ENCODE results near the gene EGFL7.

The EGFL7 gene

DNA sequence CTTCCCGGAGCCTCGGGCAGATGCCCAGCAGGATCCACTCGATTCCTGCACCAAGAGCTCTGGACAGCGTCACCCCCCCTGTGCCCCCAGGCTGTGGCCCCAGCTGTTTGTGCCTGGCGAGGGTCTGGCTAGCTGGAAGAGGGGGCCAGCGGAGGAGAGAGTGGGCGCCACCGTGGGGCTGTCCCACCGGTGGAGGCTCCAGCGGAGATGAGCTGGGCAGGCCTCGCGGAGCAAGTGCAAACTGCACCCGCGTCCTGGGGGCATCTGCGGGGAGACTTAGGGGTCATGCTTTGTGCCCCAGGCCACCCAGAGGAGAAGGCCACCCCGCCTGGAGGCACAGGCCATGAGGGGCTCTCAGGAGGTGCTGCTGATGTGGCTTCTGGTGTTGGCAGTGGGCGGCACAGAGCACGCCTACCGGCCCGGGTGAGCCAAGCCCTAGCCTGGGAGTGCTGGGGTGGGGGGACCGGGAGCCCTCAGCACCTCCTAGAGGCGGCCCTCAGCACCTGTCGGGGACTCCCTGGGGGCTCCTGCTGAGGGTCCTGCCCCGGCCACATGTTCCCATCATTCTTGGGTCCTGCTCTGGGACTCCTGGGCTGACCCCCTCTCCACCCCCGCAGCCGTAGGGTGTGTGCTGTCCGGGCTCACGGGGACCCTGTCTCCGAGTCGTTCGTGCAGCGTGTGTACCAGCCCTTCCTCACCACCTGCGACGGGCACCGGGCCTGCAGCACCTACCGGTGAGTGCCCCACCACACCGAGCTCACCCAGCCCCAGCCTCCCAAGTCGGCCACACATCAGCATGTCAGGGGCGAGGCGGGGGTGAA lies 5.4 kb downstream of the EGFL7 start:
- H3K27ac ChIP-seq (ENCODE audit: low read length): no peak overlapping the region
- H3K27me3 ChIP-seq (ENCODE audit: insufficient read depth, low read length): peaks cover 9% of the 10 kb centered on the region; the same call in 1 of the 2 replicates
- H3K36me3 ChIP-seq (ENCODE audit: insufficient read depth, low read depth, low read length): no peaks in the 10 kb centered on the region
- no peaks in the 10 kb centered on the region for H3K4me1 ChIP-seq (ENCODE audit: insufficient read depth, low read length)
- no peaks in the 10 kb centered on the region for H3K9me3 ChIP-seq (ENCODE audit: insufficient read depth, low read depth, low read length)
- no peak overlapping the region for H3K9ac ChIP-seq (ENCODE audit: low read depth, low read length)
- H3K4me3 ChIP-seq (ENCODE audit: low read length): no peak overlapping the region

DNA sequence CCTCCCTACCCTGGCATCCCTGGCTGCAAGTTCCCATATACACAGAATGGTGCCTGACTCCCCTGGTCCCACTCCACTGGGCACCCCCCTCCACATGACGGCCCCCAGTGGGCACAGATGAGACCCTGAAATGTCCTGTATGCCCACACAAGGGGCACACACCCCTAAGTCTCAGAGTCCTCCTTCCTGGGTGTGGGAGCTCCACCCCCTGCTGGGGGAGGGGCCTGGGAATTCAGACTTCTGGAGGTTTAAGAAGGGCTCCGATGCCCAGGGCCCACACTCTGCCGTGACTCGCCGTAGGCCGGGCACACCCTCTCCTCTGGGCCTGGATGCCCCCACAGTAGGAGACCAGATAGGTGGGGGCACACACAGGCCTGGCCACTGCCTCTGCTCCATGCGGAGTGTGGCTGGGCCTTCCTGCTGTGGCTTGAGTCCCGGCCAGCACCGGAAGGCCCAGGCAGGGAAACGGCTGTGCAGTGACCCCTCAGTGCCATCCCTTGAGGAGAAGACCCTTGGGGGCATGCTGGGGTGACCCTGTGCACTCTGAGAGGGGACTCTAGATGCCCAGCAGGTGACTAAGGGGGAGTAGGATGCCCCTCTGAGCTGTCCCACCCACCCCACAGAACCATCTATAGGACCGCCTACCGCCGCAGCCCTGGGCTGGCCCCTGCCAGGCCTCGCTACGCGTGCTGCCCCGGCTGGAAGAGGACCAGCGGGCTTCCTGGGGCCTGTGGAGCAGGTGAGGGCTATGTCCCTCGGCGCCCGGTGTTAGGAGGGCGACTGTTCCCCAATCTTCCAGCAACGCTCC lies 6.5 kb downstream of the EGFL7 start:
- no peaks in the 10 kb centered on the region for H3K36me3 ChIP-seq (ENCODE audit: insufficient read depth, low read depth, low read length)
- peaks cover 9% of the 10 kb centered on the region; the same call in 1 of the 2 replicates for H3K27me3 ChIP-seq (ENCODE audit: insufficient read depth, low read length)
- H3K9me3 ChIP-seq (ENCODE audit: insufficient read depth, low read depth, low read length): no peaks in the 10 kb centered on the region
- no peak overlapping the region for H3K9ac ChIP-seq (ENCODE audit: low read depth, low read length)
- no peak overlapping the region for H3K27ac ChIP-seq (ENCODE audit: low read length)
- H3K4me1 ChIP-seq (ENCODE audit: insufficient read depth, low read length): no peaks in the 10 kb centered on the region
- no peak overlapping the region for H3K4me3 ChIP-seq (ENCODE audit: low read length)

DNA sequence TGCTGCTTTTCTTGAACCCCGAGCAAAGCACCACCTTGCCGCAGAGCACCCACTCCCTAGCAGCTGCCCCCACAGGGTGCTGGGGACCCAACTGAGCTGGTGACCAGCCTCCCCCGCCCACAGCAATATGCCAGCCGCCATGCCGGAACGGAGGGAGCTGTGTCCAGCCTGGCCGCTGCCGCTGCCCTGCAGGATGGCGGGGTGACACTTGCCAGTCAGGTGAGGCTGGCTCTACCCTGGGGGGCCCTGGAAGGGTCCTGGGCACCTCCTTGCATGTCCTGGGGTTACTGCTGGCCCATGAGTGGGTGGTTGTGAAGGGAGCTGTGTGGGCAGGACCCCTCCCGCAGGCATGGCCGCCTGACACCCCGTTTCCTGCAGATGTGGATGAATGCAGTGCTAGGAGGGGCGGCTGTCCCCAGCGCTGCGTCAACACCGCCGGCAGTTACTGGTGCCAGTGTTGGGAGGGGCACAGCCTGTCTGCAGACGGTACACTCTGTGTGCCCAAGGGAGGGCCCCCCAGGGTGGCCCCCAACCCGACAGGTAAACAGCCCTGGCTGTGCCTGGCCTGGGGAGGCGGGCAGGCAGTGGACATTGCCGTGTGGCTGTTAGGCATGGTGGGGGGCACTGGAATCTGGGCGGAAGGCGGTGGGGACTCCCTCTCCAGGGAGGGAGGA lies 7.2 kb downstream of the EGFL7 start:
- Histone ChIP-seq H3K27ac (ENCODE audit: low read length) (no peak overlapping the region), H3K4me3 (ENCODE audit: low read length) (no peak overlapping the region), H3K27me3 (ENCODE audit: insufficient read depth, low read length) (peaks cover 9% of the 10 kb centered on the region; the same call in 1 of the 2 replicates)

DNA sequence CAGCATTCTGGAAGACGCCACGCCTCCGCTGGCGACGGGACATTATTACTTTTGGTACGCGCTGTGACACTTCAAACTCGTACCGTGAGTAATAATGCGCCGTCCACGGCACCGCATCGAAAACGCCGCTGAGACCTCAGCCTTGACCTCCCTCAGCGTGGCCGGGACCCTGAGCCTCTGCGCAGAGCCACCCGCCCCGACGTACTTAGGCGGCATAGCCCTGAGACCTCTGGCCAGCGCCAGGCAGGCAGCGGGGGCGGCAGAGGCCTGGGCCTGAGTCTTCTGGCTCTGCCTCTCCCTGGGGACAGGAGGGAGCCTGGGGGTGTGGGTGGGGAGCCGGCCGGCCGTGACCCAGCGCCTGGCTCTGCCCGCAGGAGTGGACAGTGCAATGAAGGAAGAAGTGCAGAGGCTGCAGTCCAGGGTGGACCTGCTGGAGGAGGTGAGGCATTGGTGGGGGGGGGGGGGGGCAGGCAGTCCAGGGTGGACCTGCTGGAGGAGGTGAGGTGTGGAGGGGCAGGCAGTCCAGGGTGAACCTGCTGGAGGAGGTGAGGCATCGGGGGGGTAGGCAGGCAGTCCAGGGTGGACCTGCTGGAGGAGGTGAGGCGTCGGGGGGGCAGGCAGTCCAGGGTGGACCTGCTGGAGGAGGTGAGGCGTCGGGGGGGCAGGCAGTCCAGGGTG lies 8.0 kb downstream of the EGFL7 start:
- H3K4me3 ChIP-seq (ENCODE audit: low read length): no peak overlapping the region
- peaks cover 9% of the 10 kb centered on the region; the same call in 1 of the 2 replicates for H3K27me3 ChIP-seq (ENCODE audit: insufficient read depth, low read length)
- no peaks in the 10 kb centered on the region for H3K36me3 ChIP-seq (ENCODE audit: insufficient read depth, low read depth, low read length)
- no peak overlapping the region for H3K9ac ChIP-seq (ENCODE audit: low read depth, low read length)
- no peaks in the 10 kb centered on the region for H3K9me3 ChIP-seq (ENCODE audit: insufficient read depth, low read depth, low read length)
- H3K27ac ChIP-seq (ENCODE audit: low read length): no peak overlapping the region
- no peaks in the 10 kb centered on the region for H3K4me1 ChIP-seq (ENCODE audit: insufficient read depth, low read length)

More for the DNA sequence above, 7.2 kb downstream of the EGFL7 start:
- Histone ChIP-seq H3K4me1 (ENCODE audit: insufficient read depth, low read length) (no peaks in the 10 kb centered on the region), H3K9ac (ENCODE audit: low read depth, low read length) (no peak overlapping the region), H3K9me3 (ENCODE audit: insufficient read depth, low read depth, low read length) (no peaks in the 10 kb centered on the region), H3K36me3 (ENCODE audit: insufficient read depth, low read depth, low read length) (no peaks in the 10 kb centered on the region)

DNA sequence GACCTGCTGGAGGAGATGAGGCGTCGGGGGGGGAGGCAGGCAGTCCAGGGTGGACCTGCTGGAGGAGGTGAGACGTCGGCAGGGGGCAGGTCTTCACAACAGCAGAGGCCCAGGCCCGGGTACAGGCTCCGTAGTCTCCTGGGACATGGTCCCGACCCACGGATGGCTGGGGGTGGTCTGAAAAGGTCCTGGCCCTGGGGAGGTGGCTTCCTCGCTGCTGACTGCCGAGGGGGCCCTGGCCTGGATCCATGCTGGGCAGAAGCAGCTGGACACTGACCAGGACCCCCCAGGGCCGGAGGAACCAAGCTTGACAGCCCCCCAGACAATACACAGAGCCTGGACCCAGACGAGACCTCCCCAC lies 8.5 kb downstream of the EGFL7 start:
- no peaks in the 10 kb centered on the region for H3K9me3 ChIP-seq (ENCODE audit: insufficient read depth, low read depth, low read length)
- H3K27me3 ChIP-seq (ENCODE audit: insufficient read depth, low read length): peaks cover 9% of the 10 kb centered on the region; the same call in 1 of the 2 replicates
- H3K4me3 ChIP-seq (ENCODE audit: low read length): no peak overlapping the region
- no peak overlapping the region for H3K9ac ChIP-seq (ENCODE audit: low read depth, low read length)
- no peak overlapping the region for H3K27ac ChIP-seq (ENCODE audit: low read length)
- H3K4me1 ChIP-seq (ENCODE audit: insufficient read depth, low read length): no peaks in the 10 kb centered on the region
- H3K36me3 ChIP-seq (ENCODE audit: insufficient read depth, low read depth, low read length): no peaks in the 10 kb centered on the region

DNA sequence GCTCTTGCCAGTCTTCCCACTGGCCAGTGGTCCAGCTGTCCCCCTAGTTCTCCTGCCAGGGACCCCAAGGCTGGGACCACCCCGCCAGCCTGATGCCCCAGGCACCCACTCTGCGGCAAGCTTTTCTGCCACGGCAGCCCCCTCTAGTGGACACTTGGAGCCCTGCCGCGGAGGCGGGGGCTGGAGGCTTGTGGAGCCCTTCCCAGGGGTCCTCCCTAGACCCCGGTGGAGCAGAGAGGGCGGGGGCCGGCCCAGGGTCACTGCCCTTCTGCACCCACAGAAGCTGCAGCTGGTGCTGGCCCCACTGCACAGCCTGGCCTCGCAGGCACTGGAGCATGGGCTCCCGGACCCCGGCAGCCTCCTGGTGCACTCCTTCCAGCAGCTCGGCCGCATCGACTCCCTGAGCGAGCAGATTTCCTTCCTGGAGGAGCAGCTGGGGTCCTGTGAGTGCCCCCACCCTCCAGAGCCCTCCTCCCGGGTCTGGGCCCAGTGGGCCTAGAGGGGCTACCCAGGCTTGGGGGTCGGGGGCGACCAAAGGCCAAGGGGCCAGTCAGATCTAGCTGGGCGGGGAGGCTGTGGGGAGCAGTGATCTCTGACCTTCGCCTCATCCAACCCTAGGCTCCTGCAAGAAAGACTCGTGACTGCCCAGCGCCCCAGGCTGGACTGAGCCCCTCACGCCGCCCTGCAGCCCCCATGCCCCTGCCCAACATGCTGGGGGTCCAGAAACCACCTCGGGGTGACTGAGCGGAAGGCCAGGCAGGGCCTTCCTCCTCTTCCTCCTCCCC lies 9.1 kb downstream of the EGFL7 start:
- Histone ChIP-seq H3K9ac (ENCODE audit: low read depth, low read length) (no peak overlapping the region), H3K4me1 (ENCODE audit: insufficient read depth, low read length) (no peaks in the 10 kb centered on the region), H3K27ac (ENCODE audit: low read length) (no peak overlapping the region), H3K4me3 (ENCODE audit: low read length) (no peak overlapping the region), H3K36me3 (ENCODE audit: insufficient read depth, low read depth, low read length) (no peaks in the 10 kb centered on the region), H3K9me3 (ENCODE audit: insufficient read depth, low read depth, low read length) (no peaks in the 10 kb centered on the region), H3K27me3 (ENCODE audit: insufficient read depth, low read length) (peaks cover 3% of the 10 kb centered on the region; the same call in 1 of the 2 replicates)

DNA sequence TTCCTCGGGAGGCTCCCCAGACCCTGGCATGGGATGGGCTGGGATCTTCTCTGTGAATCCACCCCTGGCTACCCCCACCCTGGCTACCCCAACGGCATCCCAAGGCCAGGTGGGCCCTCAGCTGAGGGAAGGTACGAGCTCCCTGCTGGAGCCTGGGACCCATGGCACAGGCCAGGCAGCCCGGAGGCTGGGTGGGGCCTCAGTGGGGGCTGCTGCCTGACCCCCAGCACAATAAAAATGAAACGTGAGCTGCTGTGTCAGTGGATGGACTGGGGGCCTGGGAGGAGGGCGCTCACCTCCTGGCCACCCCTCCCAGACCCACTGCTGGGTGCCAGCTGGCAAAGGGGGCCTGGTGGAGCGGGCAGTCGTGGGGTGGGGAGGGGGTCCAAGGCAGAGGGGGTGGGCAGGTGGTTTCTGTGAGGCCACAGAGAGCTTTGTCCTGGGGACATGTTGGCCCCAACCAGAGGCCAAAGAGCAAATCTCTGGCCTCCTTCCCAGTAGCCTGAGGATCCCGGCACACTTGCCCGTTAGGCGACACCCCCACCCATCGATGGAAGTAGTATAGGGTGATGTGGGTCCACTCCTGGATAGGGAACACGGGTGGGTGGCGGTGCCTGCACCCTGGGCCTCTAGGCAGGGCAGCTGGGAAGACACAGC lies 9.8 kb downstream of the EGFL7 start:
- Histone ChIP-seq H3K4me1 (ENCODE audit: insufficient read depth, low read length) (no peaks in the 10 kb centered on the region), H3K9me3 (ENCODE audit: insufficient read depth, low read depth, low read length) (no peaks in the 10 kb centered on the region), H3K4me3 (ENCODE audit: low read length) (no peak overlapping the region), H3K27me3 (ENCODE audit: insufficient read depth, low read length) (no peaks in the 10 kb centered on the region), H3K9ac (ENCODE audit: low read depth, low read length) (no peak overlapping the region), H3K27ac (ENCODE audit: low read length) (no peak overlapping the region), H3K36me3 (ENCODE audit: insufficient read depth, low read depth, low read length) (no peaks in the 10 kb centered on the region)

DNA sequence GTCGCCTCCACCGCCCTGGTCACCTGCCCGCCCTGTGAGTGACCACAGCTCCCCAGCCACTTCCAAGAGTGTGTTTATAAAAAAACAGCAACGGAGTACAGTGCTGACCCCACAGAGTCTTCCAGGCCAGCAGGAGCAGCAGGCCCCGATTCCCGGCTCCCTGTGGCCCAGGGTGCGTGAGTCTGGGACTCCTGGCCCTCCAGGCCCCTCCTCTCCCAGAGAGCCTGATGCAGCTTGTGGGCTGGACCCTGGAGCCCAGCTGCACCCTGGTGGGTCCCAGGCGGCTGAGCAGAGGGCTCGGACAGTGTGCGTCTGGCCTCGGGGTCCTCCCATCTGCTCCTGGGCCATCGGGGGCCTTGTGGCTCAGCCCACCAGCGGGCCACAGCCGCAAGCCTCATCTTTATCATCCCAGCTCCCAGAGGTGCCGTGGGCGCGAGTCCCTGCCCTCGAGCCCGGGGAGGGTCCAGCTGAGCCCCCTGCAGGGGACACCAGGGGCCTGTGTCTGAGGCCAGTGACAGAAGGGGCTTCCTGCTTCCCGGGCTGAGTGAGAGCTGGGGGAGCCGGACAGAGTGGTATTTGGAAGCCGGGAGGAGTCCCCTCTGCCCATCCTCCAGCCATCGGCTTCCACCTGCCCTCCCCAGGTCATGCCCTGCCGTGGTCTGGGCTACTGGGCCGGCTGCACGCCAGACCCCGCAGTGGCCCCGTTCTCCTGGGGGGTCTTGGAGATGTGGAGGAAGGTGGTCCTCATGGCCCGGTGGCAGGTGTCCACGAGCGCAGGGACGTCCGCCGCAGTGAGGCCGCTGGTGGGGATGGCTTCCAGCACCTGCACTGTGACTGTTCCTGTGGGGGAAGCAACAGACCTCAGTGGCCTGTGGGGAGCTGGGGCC lies 10.6 kb downstream of the EGFL7 start:
- no peak overlapping the region for H3K27ac ChIP-seq (ENCODE audit: low read length)
- H3K4me1 ChIP-seq (ENCODE audit: insufficient read depth, low read length): no peaks in the 10 kb centered on the region
- no peaks in the 10 kb centered on the region for H3K36me3 ChIP-seq (ENCODE audit: insufficient read depth, low read depth, low read length)
- H3K27me3 ChIP-seq (ENCODE audit: insufficient read depth, low read length): no peaks in the 10 kb centered on the region
- H3K4me3 ChIP-seq (ENCODE audit: low read length): no peak overlapping the region
- no peaks in the 10 kb centered on the region for H3K9me3 ChIP-seq (ENCODE audit: insufficient read depth, low read depth, low read length)
- no peak overlapping the region for H3K9ac ChIP-seq (ENCODE audit: low read depth, low read length)

DNA sequence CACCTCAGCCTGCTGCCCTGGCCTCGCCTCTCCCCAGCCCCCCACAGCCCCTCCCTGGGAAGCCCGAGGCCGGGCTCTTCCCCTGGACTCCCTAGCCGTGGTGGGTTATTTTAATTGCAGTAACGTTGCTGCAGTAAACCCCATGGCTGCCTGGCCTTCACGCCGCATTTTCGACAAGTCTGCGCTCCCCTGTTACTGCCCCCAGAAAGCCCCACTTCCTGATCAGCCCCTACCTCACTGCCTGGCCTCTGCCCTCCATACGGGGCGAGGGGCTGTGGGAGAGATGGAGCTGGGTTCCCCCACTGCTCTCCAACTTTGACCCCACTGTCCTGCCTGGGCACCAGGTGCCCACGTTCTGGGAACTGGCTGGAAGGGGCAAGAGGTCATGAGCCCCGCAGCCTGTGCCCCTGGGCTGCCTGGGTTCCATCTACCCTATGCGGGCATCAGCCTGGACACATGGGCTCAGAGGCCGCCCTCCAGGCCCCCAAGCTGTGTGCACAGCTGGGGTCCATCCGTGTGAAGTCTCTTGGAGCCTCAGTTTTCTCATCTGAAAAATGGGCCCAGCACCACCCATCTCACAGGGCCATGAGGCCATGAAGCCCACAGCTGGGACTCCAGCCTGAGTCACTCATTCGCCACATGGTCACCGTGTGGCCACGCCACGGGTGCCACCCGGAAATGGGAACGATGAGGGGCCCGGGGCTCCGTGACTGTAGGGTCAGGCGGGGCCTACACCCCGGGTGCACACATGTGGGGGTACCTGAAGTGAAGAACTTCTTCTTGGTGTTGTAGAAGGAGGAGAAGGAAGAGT lies 11.5 kb downstream of the EGFL7 start:
- Histone ChIP-seq H3K27me3 (ENCODE audit: insufficient read depth, low read length) (no peaks in the 10 kb centered on the region), H3K4me1 (ENCODE audit: insufficient read depth, low read length) (no peaks in the 10 kb centered on the region), H3K9ac (ENCODE audit: low read depth, low read length) (no peak overlapping the region), H3K4me3 (ENCODE audit: low read length) (no peak overlapping the region), H3K36me3 (ENCODE audit: insufficient read depth, low read depth, low read length) (no peaks in the 10 kb centered on the region), H3K9me3 (ENCODE audit: insufficient read depth, low read depth, low read length) (no peaks in the 10 kb centered on the region), H3K27ac (ENCODE audit: low read length) (no peak overlapping the region)

Measured in iPS-20b (cell line).